SK-N-MC (cell line): ENCODE results near the gene SOD2.
A peak's percentile ranks its signal among the peaks of the same experiment; 100 is the strongest.

ENCODE experiments used
- EZH2 ChIP-seq: fragments of 200-600 bp; sonication (generic); IDR thresholded peaks from one replicate; pipeline ENCODE4 v1.6.1; 2017; ENCODE audit warnings: antibody characterized with exemption
- POLR2AphosphoS5 ChIP-seq: IDR thresholded peaks from 2 replicates; pipeline ENCODE4 v1.6.1; 2012; ENCODE audit warnings: mild to moderate bottlenecking, low read depth, low read length, borderline replicate concordance

DNA sequence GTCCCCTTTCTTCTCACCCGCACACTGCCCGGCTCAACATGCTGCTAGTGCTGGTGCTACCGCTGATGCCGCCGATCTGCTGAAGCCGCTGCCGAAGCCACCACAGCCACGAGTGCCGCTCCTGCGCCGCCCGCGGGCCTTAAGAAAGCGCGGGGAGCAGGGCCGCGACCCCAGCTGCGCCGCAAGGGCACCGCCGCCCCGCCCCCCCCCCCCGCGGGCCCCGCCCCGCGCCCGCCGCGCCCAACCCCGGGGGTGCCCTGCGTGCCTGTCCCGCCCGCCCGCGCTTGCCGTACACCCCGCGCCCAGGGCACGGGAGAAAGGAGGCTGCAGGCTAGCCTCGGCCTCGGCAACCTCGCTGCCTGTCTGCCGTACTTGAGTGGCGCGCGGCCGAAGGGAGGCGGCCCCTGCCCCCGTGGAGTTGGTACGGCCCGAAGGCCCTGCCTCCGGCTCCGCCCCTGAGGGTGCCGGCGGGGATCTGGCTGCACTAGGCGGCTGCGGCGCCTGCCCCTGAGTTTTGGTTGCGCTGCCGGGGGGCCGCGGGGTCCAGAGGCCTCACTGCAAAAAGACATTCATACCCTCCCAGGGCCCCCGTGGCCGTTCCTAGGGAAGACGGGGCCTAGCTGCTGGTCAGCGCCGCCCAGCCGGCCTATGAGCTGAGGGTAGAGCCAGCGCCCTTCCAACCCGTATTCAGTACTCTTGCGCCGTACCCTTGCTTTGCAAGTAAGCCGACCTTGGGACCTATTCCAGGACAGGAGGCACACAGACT is at the start of gene SOD2:
- TF ChIP-seq POLR2AphosphoS5 (peak; percentile 89), EZH2 (no peak)
